ENCODE results near the gene RERE. TPM values are rescaled to one million over a fixed set of nuclear protein-coding genes. Genes with fewer than 3 reads are reported as not detected.

Gene RERE
- total RNA-seq, 1 experiment from 2014 or later, result 40.6 TPM

DNA sequence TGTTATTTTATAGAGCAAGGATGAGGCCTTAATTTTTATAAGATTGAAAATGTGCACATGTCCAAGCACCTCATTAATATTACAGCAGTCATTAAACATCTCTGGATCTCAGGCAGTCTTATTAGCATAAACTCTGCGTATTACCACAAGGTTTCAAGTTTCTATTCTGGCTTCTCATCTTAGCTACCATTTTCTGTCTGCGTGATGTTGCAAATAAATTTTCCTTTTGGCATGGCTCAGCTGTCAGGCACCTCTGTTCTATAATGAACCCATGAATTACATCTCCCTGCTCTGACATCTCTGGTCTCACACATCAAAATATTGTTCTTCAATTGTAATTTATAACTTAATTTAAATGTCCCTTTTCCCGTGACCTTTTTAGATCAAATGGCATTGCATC is 343.1 kb downstream of the RERE start:
- Histone ChIP-seq H3K9ac (ENCODE audit: low read length) (no peak overlapping the region), H3K9me3 (ENCODE audit: control insufficient read depth in 1 of 2, insufficient read depth in 1 of 2, low read depth in 1 of 2, low read length in 2 of 2) (no peaks in the 10 kb centered on the region), H3K4me3 (replicated peaks in 1 of 2; ENCODE audit: low read depth in 1 of 2, low read length in 2 of 2) (no peak overlapping the region), H3K79me2 (ENCODE audit: insufficient read depth, low read length) (no peaks in the 10 kb centered on the region), H3K36me3 (ENCODE audit: control insufficient read depth in 1 of 2, insufficient read depth in 2 of 2, low read length in 2 of 2) (no peaks in the 10 kb centered on the region), H3K4me1 (ENCODE audit: control insufficient read depth in 1 of 2, insufficient read depth in 2 of 2, low read length in 2 of 2) (peaks cover 24 to 37% of the 10 kb centered on the region in 2 experiments), H3K9me2 (ENCODE audit: insufficient read depth) (no peaks in the 10 kb centered on the region), H3K4me2 (ENCODE audit: low read length) (no peak overlapping the region), H3K27ac (ENCODE audit: low read depth, low read length) (no peak overlapping the region), H3K27me3 (ENCODE audit: insufficient read depth, low read length) (no peaks in the 10 kb centered on the region), H4K20me1 (ENCODE audit: insufficient read depth) (no peaks in the 10 kb centered on the region), H2AFZ (ENCODE audit: low read depth, low read length, poor library complexity, severe bottlenecking) (no peak overlapping the region)
- TF ChIP-seq EZH2phosphoT487 (IDR thresholded peaks at IDR 0.05; ENCODE audit: borderline replicate concordance) (no peak), EZH2 (IDR thresholded peaks at IDR 0.05) (no peak), JUND (IDR thresholded peaks at IDR 0.05) (no peak)
- TF ChIP-seq, protein P1, sequence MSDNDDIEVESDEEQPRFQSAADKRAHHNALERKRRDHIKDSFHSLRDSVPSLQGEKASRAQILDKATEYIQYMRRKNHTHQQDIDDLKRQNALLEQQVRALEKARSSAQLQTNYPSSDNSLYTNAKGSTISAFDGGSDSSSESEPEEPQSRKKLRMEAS (IDR thresholded peaks at IDR 0.05), result no peak
- ChIA-PET CTCF (no interaction called here), RAD21 (ENCODE audit: low non-redundant PET in 1 of 2, low total read pairs in 2 of 2, uncharacterized antibody in 2 of 2, unreplicated experiment in 2 of 2) (no interaction called here), POLR2A (no interaction called here)
- ATAC-seq, result no peak
- no TSS peak for BruUV-seq (replicated peaks)
- intact Hi-C loops (cut with micrococcal nuclease), result no loop called here
- DNase-seq (ENCODE audit: low read depth, low spot score), result no peak

- ChIA-PET POLR2A (no interaction called here), CTCF (no interaction called here), RAD21 (ENCODE audit: low non-redundant PET in 1 of 2, low total read pairs in 2 of 2, uncharacterized antibody in 2 of 2, unreplicated experiment in 2 of 2) (no interaction called here)
- Histone ChIP-seq H3K4me1 (ENCODE audit: control insufficient read depth in 1 of 2, insufficient read depth in 2 of 2, low read length in 2 of 2) (peaks cover 24 to 37% of the 10 kb centered on the region in 2 experiments), H2AFZ (ENCODE audit: low read depth, low read length, poor library complexity, severe bottlenecking) (no peak overlapping the region), H3K27ac (ENCODE audit: low read depth, low read length) (no peak overlapping the region), H4K20me1 (ENCODE audit: insufficient read depth) (no peaks in the 10 kb centered on the region), H3K9me2 (ENCODE audit: insufficient read depth) (no peaks in the 10 kb centered on the region), H3K9me3 (ENCODE audit: control insufficient read depth in 1 of 2, insufficient read depth in 1 of 2, low read depth in 1 of 2, low read length in 2 of 2) (no peaks in the 10 kb centered on the region), H3K4me3 (replicated peaks in 1 of 2; ENCODE audit: low read depth in 1 of 2, low read length in 2 of 2) (no peak overlapping the region), H3K4me2 (ENCODE audit: low read length) (no peak overlapping the region), H3K36me3 (ENCODE audit: control insufficient read depth in 1 of 2, insufficient read depth in 2 of 2, low read length in 2 of 2) (no peaks in the 10 kb centered on the region), H3K79me2 (ENCODE audit: insufficient read depth, low read length) (no peaks in the 10 kb centered on the region), H3K27me3 (ENCODE audit: insufficient read depth, low read length) (no peaks in the 10 kb centered on the region), H3K9ac (ENCODE audit: low read length) (no peak overlapping the region)
- TF ChIP-seq JUND (IDR thresholded peaks at IDR 0.05), result no peak
- TF ChIP-seq REST (IDR thresholded peaks at IDR 0.05; ENCODE audit: low read depth), result no peak
- TF ChIP-seq, protein P2, sequence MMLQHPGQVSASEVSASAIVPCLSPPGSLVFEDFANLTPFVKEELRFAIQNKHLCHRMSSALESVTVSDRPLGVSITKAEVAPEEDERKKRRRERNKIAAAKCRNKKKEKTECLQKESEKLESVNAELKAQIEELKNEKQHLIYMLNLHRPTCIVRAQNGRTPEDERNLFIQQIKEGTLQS (IDR thresholded peaks at IDR 0.05), result no peak
- no peak for ATAC-seq
- DNase-seq (ENCODE audit: low read depth, low spot score), result no peak
- BruUV-seq (replicated peaks), result no TSS peak
- intact Hi-C loops (cut with micrococcal nuclease), result no loop called here
Measured at GRCh38 chr1:8473891-8474300, 343.5 kb downstream of the RERE start.
